ENCODE results near the gene ARHGDIG.

The ARHGDIG gene

GRCh38 chr16:280991-281659, 734 bp downstream of the ARHGDIG start:
- Histone ChIP-seq H3K27ac (ENCODE audit: low read length) (no peak overlapping the region), H2AFZ (ENCODE audit: low read depth, low read length) (no peak overlapping the region), H3K4me3 (ENCODE audit: low read length) (no peak overlapping the region), H4K20me1 (ENCODE audit: insufficient read depth, low read length) (no peaks in the 10 kb centered on the region), H3K9ac (ENCODE audit: low read length) (no peak overlapping the region), H3K4me1 (ENCODE audit: low read length) (peaks cover 14% of the 10 kb centered on the region), H3K36me3 (replicated peaks; ENCODE audit: low read depth, low read length) (peaks cover 15% of the 10 kb centered on the region), H3K9me3 (ENCODE audit: insufficient read depth, low read length) (no peaks in the 10 kb centered on the region), H3K4me2 (ENCODE audit: low read length) (no peak overlapping the region), H3K27me3 (ENCODE audit: low read depth, low read length) (no peaks in the 10 kb centered on the region), H3K79me2 (ENCODE audit: low read length) (peaks cover 26% of the 10 kb centered on the region)
- TF ChIP-seq EZH2phosphoT487 (IDR thresholded peaks at IDR 0.05; ENCODE audit: low read depth), result no peak
- no peak for TF ChIP-seq CTCF (IDR thresholded peaks at IDR 0.05; ENCODE audit: low read depth, low read length)

DNA sequence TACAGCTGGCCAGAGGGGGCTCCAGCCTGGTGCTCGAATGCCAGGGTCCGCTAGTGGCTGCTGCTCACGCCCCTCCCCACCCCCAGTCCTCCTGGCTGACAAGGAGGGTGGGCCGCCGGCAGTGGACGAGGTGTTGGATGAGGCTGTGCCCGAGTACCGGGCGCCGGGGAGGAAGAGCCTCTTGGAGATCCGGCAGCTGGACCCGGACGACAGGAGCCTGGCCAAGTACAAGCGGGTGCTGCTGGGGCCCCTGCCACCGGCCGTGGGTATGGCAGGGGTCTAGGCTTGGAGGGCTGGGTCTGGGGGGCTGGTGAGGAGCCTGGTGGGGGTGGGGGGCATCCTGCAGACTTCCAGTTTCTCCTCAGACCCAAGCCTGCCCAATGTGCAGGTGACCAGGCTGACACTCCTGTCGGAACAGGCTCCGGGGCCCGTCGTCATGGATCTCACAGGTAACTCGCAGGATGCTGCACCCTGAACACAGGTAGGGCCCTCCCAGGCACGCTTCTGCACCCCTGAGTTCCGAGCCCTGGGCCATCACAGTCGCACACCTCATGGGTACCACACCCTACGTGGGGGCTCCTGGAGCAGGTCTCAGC, 1.4 kb downstream of the ARHGDIG start:
- H3K27me3 ChIP-seq (ENCODE audit: low read depth, low read length), result no peaks in the 10 kb centered on the region
- peaks cover 21% of the 10 kb centered on the region for H3K36me3 ChIP-seq (replicated peaks; ENCODE audit: low read depth, low read length)
- TF ChIP-seq EZH2phosphoT487 (IDR thresholded peaks at IDR 0.05; ENCODE audit: low read depth) (no peak), CTCF (IDR thresholded peaks at IDR 0.05; ENCODE audit: low read depth, low read length) (no peak)

GRCh38 chr16:282491-282890, 2.1 kb downstream of the ARHGDIG start:
- Histone ChIP-seq H3K4me3 (ENCODE audit: low read length) (peak overlapping the region; percentile 90), H2AFZ (ENCODE audit: low read depth, low read length) (no peak overlapping the region), H3K9ac (ENCODE audit: low read length) (peak overlapping the region; percentile 92), H4K20me1 (ENCODE audit: insufficient read depth, low read length) (no peaks in the 10 kb centered on the region), H3K27me3 (ENCODE audit: low read depth, low read length) (no peaks in the 10 kb centered on the region), H3K4me1 (ENCODE audit: low read length) (peaks cover 14% of the 10 kb centered on the region), H3K36me3 (replicated peaks; ENCODE audit: low read depth, low read length) (peaks cover 24% of the 10 kb centered on the region), H3K27ac (ENCODE audit: low read length) (peak overlapping the region; percentile 64), H3K4me2 (ENCODE audit: low read length) (peak overlapping the region; percentile 65), H3K9me3 (ENCODE audit: insufficient read depth, low read length) (no peaks in the 10 kb centered on the region), H3K79me2 (ENCODE audit: low read length) (peaks cover 26% of the 10 kb centered on the region)
- TF ChIP-seq EZH2phosphoT487 (IDR thresholded peaks at IDR 0.05; ENCODE audit: low read depth) (no peak), CTCF (IDR thresholded peaks at IDR 0.05; ENCODE audit: low read depth, low read length) (no peak)

More for the DNA sequence above, 1.4 kb downstream of the ARHGDIG start:
- H3K79me2 ChIP-seq (ENCODE audit: low read length), result peaks cover 26% of the 10 kb centered on the region
- H3K27ac ChIP-seq (ENCODE audit: low read length), result no peak overlapping the region
- no peak overlapping the region for H2AFZ ChIP-seq (ENCODE audit: low read depth, low read length)
- no peak overlapping the region for H3K4me3 ChIP-seq (ENCODE audit: low read length)
- H3K9me3 ChIP-seq (ENCODE audit: insufficient read depth, low read length), result no peaks in the 10 kb centered on the region
- H3K4me1 ChIP-seq (ENCODE audit: low read length), result peaks cover 14% of the 10 kb centered on the region
- no peaks in the 10 kb centered on the region for H4K20me1 ChIP-seq (ENCODE audit: insufficient read depth, low read length)
- H3K9ac ChIP-seq (ENCODE audit: low read length), result no peak overlapping the region
- H3K4me2 ChIP-seq (ENCODE audit: low read length), result no peak overlapping the region

GRCh38 chr16:283033-283805, 2.8 kb downstream of the ARHGDIG start, which contains the start of gene PDIA2:
TSS of gene PDIA2 (plus strand) at chr16:283164. CDS start at chr16:283170, 6 bp downstream.
- Histone ChIP-seq H3K79me2 (ENCODE audit: low read length) (peaks cover 26% of the 10 kb centered on the region), H3K4me1 (ENCODE audit: low read length) (peaks cover 14% of the 10 kb centered on the region), H3K36me3 (replicated peaks; ENCODE audit: low read depth, low read length) (peaks cover 26% of the 10 kb centered on the region), H4K20me1 (ENCODE audit: insufficient read depth, low read length) (no peaks in the 10 kb centered on the region), H2AFZ (ENCODE audit: low read depth, low read length) (no peak within 1 kb of the TSS), H3K9me3 (ENCODE audit: insufficient read depth, low read length) (no peaks in the 10 kb centered on the region), H3K4me2 (ENCODE audit: low read length) (peak within 1 kb of the TSS; percentile 65), H3K27ac (ENCODE audit: low read length) (peak within 1 kb of the TSS; percentile 64), H3K4me3 (ENCODE audit: low read length) (peak within 1 kb of the TSS; percentile 90), H3K9ac (ENCODE audit: low read length) (peak within 1 kb of the TSS; percentile 92), H3K27me3 (ENCODE audit: low read depth, low read length) (no peaks in the 10 kb centered on the region)
- no peak for TF ChIP-seq EZH2phosphoT487 (IDR thresholded peaks at IDR 0.05; ENCODE audit: low read depth)
- TF ChIP-seq CTCF (IDR thresholded peaks at IDR 0.05; ENCODE audit: low read depth, low read length), result no peak

All from OCI-LY3 (cell line).